WTC11 (cell line): ENCODE data around the gene PLXNB2.

Source experiments
- ATF6 ChIP-seq: sonication (generic); formaldehyde crosslinking; IDR thresholded peaks from 2 replicates; pipeline ENCODE4 v1.8.1; 2023; ENCODE audit warnings: mild to moderate bottlenecking, missing genetic modification reagents
- ELF4 ChIP-seq: sonication (generic); formaldehyde crosslinking; IDR thresholded peaks from 2 replicates; pipeline ENCODE4 v1.8.1; 2022; ENCODE audit warnings: low read depth, mild to moderate bottlenecking, moderate library complexity, missing genetic modification reagents
- JUN ChIP-seq: sonication (generic); formaldehyde crosslinking; IDR thresholded peaks from 2 replicates; pipeline ENCODE4 v1.8.0; 2023; ENCODE audit warnings: mild to moderate bottlenecking, missing genetic modification reagents
- NR3C1 ChIP-seq: sonication (generic); formaldehyde crosslinking; conservative IDR thresholded peaks from 2 replicates; pipeline ENCODE4 v1.8.1; 2023; ENCODE audit warnings: low read depth, mild to moderate bottlenecking, missing genetic modification reagents
- TF ChIP-seq, protein P1 (sequence below): fragments of 200-600 bp; IDR thresholded peaks from 2 replicates; pipeline ENCODE4 v1.8.0; 2022; ENCODE audit warnings: antibody characterized with exemption
- TF ChIP-seq, protein P2 (sequence below): sonication (generic); formaldehyde crosslinking; IDR thresholded peaks from 2 replicates; pipeline ENCODE4 v1.8.1; 2023; ENCODE audit warnings: mild to moderate bottlenecking, missing genetic modification reagents, borderline replicate concordance
- TF ChIP-seq, protein P3 (sequence below): sonication (generic); formaldehyde crosslinking; IDR thresholded peaks from 2 replicates; pipeline ENCODE4 v1.8.0; 2022; ENCODE audit warnings: mild to moderate bottlenecking, missing genetic modification reagents

GRCh38 chr22:50266994-50267393 is 40.5 kb downstream of the PLXNB2 start:
- TF ChIP-seq ELF4 (CRISPR knock-in tag) (no peak), JUN (CRISPR knock-in tag) (no peak), ATF6 (no peak), NR3C1 (CRISPR knock-in tag) (no peak)
- TF ChIP-seq, protein P1, sequence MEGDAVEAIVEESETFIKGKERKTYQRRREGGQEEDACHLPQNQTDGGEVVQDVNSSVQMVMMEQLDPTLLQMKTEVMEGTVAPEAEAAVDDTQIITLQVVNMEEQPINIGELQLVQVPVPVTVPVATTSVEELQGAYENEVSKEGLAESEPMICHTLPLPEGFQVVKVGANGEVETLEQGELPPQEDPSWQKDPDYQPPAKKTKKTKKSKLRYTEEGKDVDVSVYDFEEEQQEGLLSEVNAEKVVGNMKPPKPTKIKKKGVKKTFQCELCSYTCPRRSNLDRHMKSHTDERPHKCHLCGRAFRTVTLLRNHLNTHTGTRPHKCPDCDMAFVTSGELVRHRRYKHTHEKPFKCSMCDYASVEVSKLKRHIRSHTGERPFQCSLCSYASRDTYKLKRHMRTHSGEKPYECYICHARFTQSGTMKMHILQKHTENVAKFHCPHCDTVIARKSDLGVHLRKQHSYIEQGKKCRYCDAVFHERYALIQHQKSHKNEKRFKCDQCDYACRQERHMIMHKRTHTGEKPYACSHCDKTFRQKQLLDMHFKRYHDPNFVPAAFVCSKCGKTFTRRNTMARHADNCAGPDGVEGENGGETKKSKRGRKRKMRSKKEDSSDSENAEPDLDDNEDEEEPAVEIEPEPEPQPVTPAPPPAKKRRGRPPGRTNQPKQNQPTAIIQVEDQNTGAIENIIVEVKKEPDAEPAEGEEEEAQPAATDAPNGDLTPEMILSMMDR = no peak
- TF ChIP-seq, protein P2, sequence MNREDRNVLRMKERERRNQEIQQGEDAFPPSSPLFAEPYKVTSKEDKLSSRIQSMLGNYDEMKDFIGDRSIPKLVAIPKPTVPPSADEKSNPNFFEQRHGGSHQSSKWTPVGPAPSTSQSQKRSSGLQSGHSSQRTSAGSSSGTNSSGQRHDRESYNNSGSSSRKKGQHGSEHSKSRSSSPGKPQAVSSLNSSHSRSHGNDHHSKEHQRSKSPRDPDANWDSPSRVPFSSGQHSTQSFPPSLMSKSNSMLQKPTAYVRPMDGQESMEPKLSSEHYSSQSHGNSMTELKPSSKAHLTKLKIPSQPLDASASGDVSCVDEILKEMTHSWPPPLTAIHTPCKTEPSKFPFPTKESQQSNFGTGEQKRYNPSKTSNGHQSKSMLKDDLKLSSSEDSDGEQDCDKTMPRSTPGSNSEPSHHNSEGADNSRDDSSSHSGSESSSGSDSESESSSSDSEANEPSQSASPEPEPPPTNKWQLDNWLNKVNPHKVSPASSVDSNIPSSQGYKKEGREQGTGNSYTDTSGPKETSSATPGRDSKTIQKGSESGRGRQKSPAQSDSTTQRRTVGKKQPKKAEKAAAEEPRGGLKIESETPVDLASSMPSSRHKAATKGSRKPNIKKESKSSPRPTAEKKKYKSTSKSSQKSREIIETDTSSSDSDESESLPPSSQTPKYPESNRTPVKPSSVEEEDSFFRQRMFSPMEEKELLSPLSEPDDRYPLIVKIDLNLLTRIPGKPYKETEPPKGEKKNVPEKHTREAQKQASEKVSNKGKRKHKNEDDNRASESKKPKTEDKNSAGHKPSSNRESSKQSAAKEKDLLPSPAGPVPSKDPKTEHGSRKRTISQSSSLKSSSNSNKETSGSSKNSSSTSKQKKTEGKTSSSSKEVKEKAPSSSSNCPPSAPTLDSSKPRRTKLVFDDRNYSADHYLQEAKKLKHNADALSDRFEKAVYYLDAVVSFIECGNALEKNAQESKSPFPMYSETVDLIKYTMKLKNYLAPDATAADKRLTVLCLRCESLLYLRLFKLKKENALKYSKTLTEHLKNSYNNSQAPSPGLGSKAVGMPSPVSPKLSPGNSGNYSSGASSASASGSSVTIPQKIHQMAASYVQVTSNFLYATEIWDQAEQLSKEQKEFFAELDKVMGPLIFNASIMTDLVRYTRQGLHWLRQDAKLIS (CRISPR knock-in tag) = no peak
- TF ChIP-seq, protein P3, sequence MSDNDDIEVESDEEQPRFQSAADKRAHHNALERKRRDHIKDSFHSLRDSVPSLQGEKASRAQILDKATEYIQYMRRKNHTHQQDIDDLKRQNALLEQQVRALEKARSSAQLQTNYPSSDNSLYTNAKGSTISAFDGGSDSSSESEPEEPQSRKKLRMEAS = no peak
